Thoracic aorta (tissue), 2 donors: ENCODE measurements around the gene DCUN1D2. TPM values are rescaled to one million over a fixed set of nuclear protein-coding genes. Genes with fewer than 3 reads are reported as not detected.

Source experiments
- ATAC-seq: fragments of 150-250 bp; one replicate; pipeline ENCODE4 v1.8.0; 2017; ENCODE audit warnings: low read depth; ENCODE audit not compliant: insufficient number of reproducible peaks, low FRiP score
- DNase-seq: peaks from one replicate; pipeline ENCODE4 v3.0.0-alpha.2; 2020; ENCODE audit warnings: low spot score
- H3K27ac ChIP-seq, 2 donors: fragments of 200-600 bp; sonication (generic); 1 replicate in 1 of 2; 2 replicates in 1 of 2; pipeline ENCODE4 v1.5.1; 2016; ENCODE audit warnings: mild to moderate bottlenecking in 2 of 2, moderate library complexity in 2 of 2
- H3K27me3 ChIP-seq: fragments of 200-600 bp; sonication (generic); replicated peaks from 2 replicates; pipeline ENCODE4 v1.6.0; 2016; ENCODE audit warnings: mild to moderate bottlenecking; ENCODE audit not compliant: insufficient read depth
- H3K36me3 ChIP-seq: fragments of 200-600 bp; sonication (generic); one replicate; pipeline ENCODE4 v1.5.1; 2016
- H3K4me1 ChIP-seq, 2 donors: fragments of 200-600 bp; sonication (generic); 1 replicate in 1 of 2; 2 replicates in 1 of 2; pipeline versions ENCODE4 v1.5.1 to v1.6.0; 2016; ENCODE audit warnings: low read depth in 2 of 2, mild to moderate bottlenecking in 1 of 2; ENCODE audit not compliant: control insufficient read depth in 1 of 2
- H3K4me3 ChIP-seq: fragments of 200-600 bp; sonication (generic); 2 replicates; pipeline ENCODE4 v1.5.1; 2016; ENCODE audit warnings: mild to moderate bottlenecking
- H3K9me3 ChIP-seq: fragments of 200-600 bp; sonication (generic); 2 replicates; pipeline ENCODE4 v1.5.1; 2016
- total RNA-seq, 2 donors: library from RNA; depleted of rRNA; stranded (reverse); fragments of >200 nt; gene quantifications; one replicate each; pipeline versions ENCODE4 v1.1.0 to v1.2.3, GENCODE V29; 2016
- TF ChIP-seq, protein P1 (sequence below): fragments of 200-600 bp; sonication (generic); IDR thresholded peaks from one replicate; pipeline ENCODE4 v1.5.1; 2019; ENCODE audit warnings: antibody characterized with exemption

Gene DCUN1D2
- total RNA-seq, 2 donors from 2014 or later, result 7.3 to 29.8 TPM

DNA sequence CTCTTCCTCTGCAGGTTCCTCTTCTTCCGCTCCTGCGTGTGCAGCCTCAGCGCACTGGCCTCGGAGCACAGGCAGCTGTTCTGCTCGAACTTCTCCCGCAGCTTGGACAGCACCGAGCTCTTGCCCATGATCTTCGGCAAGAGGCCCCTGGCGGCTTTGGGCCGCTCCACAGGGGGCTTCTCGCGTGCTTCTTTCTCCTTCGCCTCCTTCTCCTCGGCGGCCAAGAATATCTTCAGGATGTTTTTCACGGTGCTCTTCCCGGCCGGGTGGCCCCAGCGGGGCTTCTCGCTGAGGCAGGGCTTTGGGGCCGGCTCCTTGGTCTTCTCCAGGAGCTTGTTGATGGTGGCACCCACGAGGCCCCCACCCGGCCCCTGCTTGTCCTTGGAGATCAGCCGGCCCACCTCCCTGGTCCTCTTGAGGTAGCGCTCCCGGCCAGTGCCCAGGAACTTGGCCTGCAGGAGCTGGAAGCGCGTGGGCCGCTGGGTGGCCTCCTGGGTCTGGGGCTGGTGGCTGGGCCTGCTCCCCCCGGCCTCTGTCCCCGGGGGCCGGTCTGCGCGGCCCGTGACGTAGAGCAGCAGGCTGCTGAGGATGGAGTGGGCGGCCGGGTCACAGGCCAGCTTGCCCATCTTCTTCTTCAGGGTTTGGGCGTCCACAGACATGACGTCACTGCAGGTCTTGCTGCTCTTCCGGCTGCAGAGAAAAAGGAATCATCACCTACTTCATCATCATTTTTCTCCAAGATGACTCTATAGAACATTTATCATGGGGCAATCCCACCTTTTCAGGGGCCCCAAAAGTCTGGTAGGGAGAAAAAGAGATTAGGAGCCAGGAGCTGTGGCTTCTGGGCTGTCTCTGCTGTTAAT is 82.7 kb downstream of the DCUN1D2 start:
- Histone ChIP-seq H3K9me3 (no peaks in the 10 kb centered on the region), H3K27me3 (no peaks in the 10 kb centered on the region), H3K4me3 (no peak overlapping the region), H3K36me3 (peaks cover 19% of the 10 kb centered on the region), H3K4me1 (peaks cover 14 to 32% of the 10 kb centered on the region in 2 donors), H3K27ac (no peak overlapping the region)
- ATAC-seq (no peak), DNase-seq (no peak)
- TF ChIP-seq, protein P1, sequence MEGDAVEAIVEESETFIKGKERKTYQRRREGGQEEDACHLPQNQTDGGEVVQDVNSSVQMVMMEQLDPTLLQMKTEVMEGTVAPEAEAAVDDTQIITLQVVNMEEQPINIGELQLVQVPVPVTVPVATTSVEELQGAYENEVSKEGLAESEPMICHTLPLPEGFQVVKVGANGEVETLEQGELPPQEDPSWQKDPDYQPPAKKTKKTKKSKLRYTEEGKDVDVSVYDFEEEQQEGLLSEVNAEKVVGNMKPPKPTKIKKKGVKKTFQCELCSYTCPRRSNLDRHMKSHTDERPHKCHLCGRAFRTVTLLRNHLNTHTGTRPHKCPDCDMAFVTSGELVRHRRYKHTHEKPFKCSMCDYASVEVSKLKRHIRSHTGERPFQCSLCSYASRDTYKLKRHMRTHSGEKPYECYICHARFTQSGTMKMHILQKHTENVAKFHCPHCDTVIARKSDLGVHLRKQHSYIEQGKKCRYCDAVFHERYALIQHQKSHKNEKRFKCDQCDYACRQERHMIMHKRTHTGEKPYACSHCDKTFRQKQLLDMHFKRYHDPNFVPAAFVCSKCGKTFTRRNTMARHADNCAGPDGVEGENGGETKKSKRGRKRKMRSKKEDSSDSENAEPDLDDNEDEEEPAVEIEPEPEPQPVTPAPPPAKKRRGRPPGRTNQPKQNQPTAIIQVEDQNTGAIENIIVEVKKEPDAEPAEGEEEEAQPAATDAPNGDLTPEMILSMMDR, result no peak

DNA sequence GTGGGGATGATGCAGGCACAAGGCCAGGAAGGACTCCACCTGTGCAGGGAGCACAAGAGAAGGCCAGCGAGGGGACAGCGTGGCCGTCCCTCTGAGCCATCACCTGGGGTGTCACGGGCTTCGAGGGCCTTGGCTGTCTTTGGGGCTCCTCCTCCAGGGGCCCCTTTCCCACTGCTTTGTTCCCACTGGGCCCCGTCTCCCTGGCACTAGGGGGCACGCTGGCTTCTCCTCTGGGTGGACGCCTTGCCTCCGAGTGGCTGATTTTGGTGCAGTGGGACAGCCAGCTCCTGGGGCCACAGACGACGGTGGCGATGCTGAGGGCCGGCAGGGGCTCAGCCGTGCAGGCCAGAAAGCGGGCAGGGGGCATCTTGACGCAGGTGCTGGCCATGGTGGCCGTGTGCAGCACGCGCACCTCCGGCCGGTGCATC is 83.4 kb downstream of the DCUN1D2 start:
- TF ChIP-seq, protein P1, result no peak
- ATAC-seq, result no peak
- Histone ChIP-seq H3K36me3 (peaks cover 19% of the 10 kb centered on the region), H3K4me3 (no peak overlapping the region), H3K27me3 (no peaks in the 10 kb centered on the region), H3K27ac (no peak overlapping the region), H3K4me1 (peaks cover 14 to 32% of the 10 kb centered on the region in 2 donors), H3K9me3 (no peaks in the 10 kb centered on the region)
- no peak for DNase-seq

DNA sequence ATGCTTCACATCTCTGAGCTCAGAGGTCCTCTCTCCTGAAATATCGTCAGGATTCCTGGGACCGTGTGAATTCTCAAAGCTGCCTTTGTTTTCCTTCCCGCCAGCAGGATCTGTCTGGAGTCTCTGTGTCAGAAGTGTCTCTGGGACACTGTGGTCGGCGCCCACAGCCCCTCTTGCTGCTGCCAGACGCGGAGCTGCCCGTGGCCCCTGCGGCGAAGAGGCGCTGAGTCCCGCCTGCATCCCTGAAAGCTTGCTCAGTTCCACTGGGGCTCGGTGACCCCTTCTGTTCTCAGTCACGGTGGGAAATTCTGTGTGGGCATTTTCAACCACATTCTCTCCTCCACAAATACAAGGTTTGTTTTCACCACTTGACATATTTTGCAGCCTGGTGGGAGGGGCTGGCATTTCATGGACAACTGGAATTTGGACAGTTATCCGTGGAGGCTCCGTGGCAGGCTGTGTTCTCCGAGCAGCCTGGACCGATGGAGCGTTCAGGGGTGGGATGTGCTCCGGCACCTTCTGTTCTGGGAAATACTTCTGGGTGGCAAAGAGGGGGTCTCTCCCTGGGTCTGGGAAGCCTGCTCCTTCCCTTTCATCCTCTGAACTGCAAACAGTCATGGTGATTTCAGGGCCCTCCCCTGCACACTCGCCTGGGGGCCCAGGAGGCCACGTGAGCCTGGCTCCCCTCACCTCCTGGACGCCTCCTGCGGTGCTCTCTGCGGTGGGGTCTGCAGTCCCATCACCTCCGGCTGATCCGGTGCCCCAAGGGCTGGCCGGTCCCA is 84.0 kb downstream of the DCUN1D2 start:
- Histone ChIP-seq H3K9me3 (no peaks in the 10 kb centered on the region), H3K4me3 (no peak overlapping the region), H3K4me1 (peaks cover 10 to 28% of the 10 kb centered on the region in 2 donors), H3K27me3 (no peaks in the 10 kb centered on the region), H3K36me3 (peaks cover 19% of the 10 kb centered on the region), H3K27ac (no peak overlapping the region)
- ATAC-seq (no peak), DNase-seq (no peak)
- TF ChIP-seq, protein P1, result no peak

Other genes starting within 250 kb of the DCUN1D2 start
- gene LAMP1, start 193.5 kb downstream of the DCUN1D2 start, total RNA-seq, result 100 to 1,000 TPM; 145 to 210 TPM
- 1 to 10 TPM; 1.9 to 5.6 TPM for gene GRTP1, start 126.6 kb downstream of the DCUN1D2 start, total RNA-seq
- 10 to 100 TPM; 11.8 to 12.6 TPM for gene ADPRHL1, start 37.2 kb downstream of the DCUN1D2 start, total RNA-seq
- 10 to 100 TPM; 39.3 to 49.3 TPM for gene TFDP1, start 94.0 kb upstream of the DCUN1D2 start, total RNA-seq
- under 1 TPM in 1 of 2 donors, not detected in 1; 0.85 TPM for gene ATP4B, start 167.5 kb upstream of the DCUN1D2 start, total RNA-seq
- not detected for gene GRK1, start 176.5 kb upstream of the DCUN1D2 start, total RNA-seq